K562 (cell line): ENCODE results near the gene NEU3. TPM values are rescaled to one million over a fixed set of nuclear protein-coding genes. Genes with fewer than 3 reads are reported as not detected.

Experiments used
- ARID1B ChIP-seq: fragments of 450-650 bp; IDR thresholded peaks from 2 replicates; pipeline ENCODE4 v1.6.1; 2016; ENCODE audit warnings: antibody characterized with exemption, mild to moderate bottlenecking, inconsistent platforms
- CEBPG ChIP-seq, 3 experiments: fragments of 200-800 bp in 1 of 3; sonication (Bioruptor generic) in 1 of 3; sonication (generic) in 1 of 3; formaldehyde crosslinking in 1 of 3; IDR thresholded peaks in 2 of 3; conservative IDR thresholded peaks in 1 of 3; 2 replicates each; pipeline versions ENCODE4 v1.6.1 to v1.8.0; 2016 to 2022; ENCODE audit warnings: missing compliant biosample characterization in 2 of 3, missing genetic modification characterization in 2 of 3, mild to moderate bottlenecking in 1 of 3, missing genetic modification reagents in 1 of 3
- CREM ChIP-seq: IDR thresholded peaks from 2 replicates; pipeline ENCODE4 v1.6.1; 2014; ENCODE audit warnings: antibody characterized with exemption, low read depth
- EHMT2 ChIP-seq: fragments of 450-650 bp; IDR thresholded peaks from 2 replicates; pipeline ENCODE4 v1.6.1; 2018; ENCODE audit warnings: antibody characterized with exemption
- GATAD2A ChIP-seq: fragments of 450-650 bp; IDR thresholded peaks from 2 replicates; pipeline ENCODE4 v1.6.1; 2017
- MEF2D ChIP-seq: conservative IDR thresholded peaks from 2 replicates; pipeline ENCODE4 v1.6.1; 2016; ENCODE audit warnings: low read depth, missing genetic modification characterization, missing compliant biosample characterization
- NFIC ChIP-seq: fragments of 450-650 bp; IDR thresholded peaks from 2 replicates; pipeline ENCODE4 v1.6.1; 2017; ENCODE audit warnings: mild to moderate bottlenecking, inconsistent platforms
- NR2F6 ChIP-seq: fragments of 450-650 bp; formaldehyde crosslinking; IDR thresholded peaks from 2 replicates; pipeline ENCODE4 v1.4.0; 2020; ENCODE audit warnings: mild to moderate bottlenecking
- NRF1 ChIP-seq, 2 experiments: fragments of 450-650 bp; IDR thresholded peaks in 1 of 2; conservative IDR thresholded peaks in 1 of 2; 2 replicates each; pipeline ENCODE4 v1.6.1; 2014; ENCODE audit warnings: mild to moderate bottlenecking in 2 of 2
- PBX2 ChIP-seq, 2 experiments: IDR thresholded peaks in 1 of 2; conservative IDR thresholded peaks in 1 of 2; 2 replicates each; pipeline ENCODE4 v1.6.1; 2016; ENCODE audit warnings: low read depth in 2 of 2, mild to moderate bottlenecking in 1 of 2, missing compliant biosample characterization in 1 of 2, missing genetic modification characterization in 1 of 2, moderate library complexity in 1 of 2
- PHF20 ChIP-seq: fragments of 450-650 bp; IDR thresholded peaks from 2 replicates; pipeline ENCODE4 v1.6.1; 2018; ENCODE audit not compliant: partially characterized antibody
- RAD21 ChIP-seq, 2 experiments: fragments of 250-450 bp in 1 of 2; fragments of 450-650 bp in 1 of 2; sonication (Bioruptor Pico) in 1 of 2; formaldehyde crosslinking in 1 of 2; IDR thresholded peaks in 1 of 2; conservative IDR thresholded peaks in 1 of 2; 2 replicates each; pipeline versions ENCODE4 v1.4.0 to v1.8.0; 2020 to 2022; ENCODE audit warnings: mild to moderate bottlenecking in 2 of 2, moderate library complexity in 1 of 2
- SLC30A9 ChIP-seq: fragments of 250-450 bp; sonication (Bioruptor Pico); IDR thresholded peaks from 2 replicates; pipeline ENCODE4 v1.8.0; 2022; ENCODE audit warnings: mild to moderate bottlenecking, moderate library complexity
- SMC3 ChIP-seq: conservative IDR thresholded peaks from 2 replicates; pipeline ENCODE4 v1.6.1; 2011; ENCODE audit warnings: low read depth, low read length, improper control_type of control experiment; ENCODE audit not compliant: insufficient read depth
- ZBTB12 ChIP-seq: fragments of 250-450 bp; sonication (Bioruptor Pico); IDR thresholded peaks from 2 replicates; pipeline ENCODE4 v1.4.0; 2020
- ZNF274 ChIP-seq: IDR thresholded peaks from 2 replicates; pipeline ENCODE4 v1.6.1; 2011; ENCODE audit warnings: low read depth, mild to moderate bottlenecking, low read length, moderate library complexity, borderline replicate concordance
- ZNF280A ChIP-seq: fragments of 450-650 bp; IDR thresholded peaks from 2 replicates; pipeline ENCODE4 v1.6.1; 2018; ENCODE audit warnings: mild to moderate bottlenecking, low read depth; ENCODE audit not compliant: partially characterized antibody
- ZNF740 ChIP-seq, 3 experiments: fragments of 200-800 bp in 1 of 3; sonication (Bioruptor generic) in 1 of 3; sonication (generic) in 1 of 3; formaldehyde crosslinking in 1 of 3; IDR thresholded peaks; 2 replicates each; pipeline versions ENCODE4 v1.6.1 to v1.8.0; 2016 to 2022; ENCODE audit warnings: mild to moderate bottlenecking in 2 of 3, missing compliant biosample characterization in 2 of 3, missing genetic modification characterization in 2 of 3, missing genetic modification reagents in 1 of 3
- ZNF766 ChIP-seq: fragments of 200-800 bp; sonication (Bioruptor generic); conservative IDR thresholded peaks from 2 replicates; pipeline ENCODE4 v1.6.1; 2016; ENCODE audit warnings: missing genetic modification characterization, missing compliant biosample characterization
- ZNF785 ChIP-seq: fragments of 250-450 bp; sonication (Bioruptor Pico); IDR thresholded peaks from 2 replicates; pipeline ENCODE4 v1.4.0; 2020; ENCODE audit warnings: mild to moderate bottlenecking
- polyA plus RNA-seq, 8 experiments: library from polyadenylated mRNA; depleted of rRNA in 4 of 8; stranded (reverse) in 5 of 8; unstranded in 3 of 8; fragments of >200 nt; fragmentation: Nextera tagmentation in 2 of 8; fragmentation: Illumina TruSeq in 1 of 8; extraction: Ambion mirVana in 2 of 8; extraction: Trizol in 1 of 8; gene quantifications; 2 replicates each; pipeline versions ENCODE4 v1.2.1 to v1.2.3, GENCODE V29; 2011 to 2014; ENCODE audit warnings: inconsistent platforms in 1 of 8, missing spikeins in 1 of 8
- total RNA-seq, 7 experiments: library from RNA; depleted of rRNA in 6 of 7; stranded (reverse); fragments of >200 nt in 6 of 7; fragmentation: Illumina TruSeq in 2 of 7; extraction: Trizol in 2 of 7; gene quantifications; 2 replicates each; pipeline versions ENCODE4 v1.2.1 to v1.2.3, GENCODE V29; 2011 to 2021; ENCODE audit warnings: low replicate concordance in 1 of 7

NEU3 gene
- total and polyA plus RNA-seq, 9 of the 15 experiments (the other 6 are each of a cell fraction or from before 2014, with no cell fraction given), result 6.2 to 41.3 (median 31.1) TPM

- TF ChIP-seq SLC30A9 (CRISPR knock-in tag) (no peak), EHMT2 (no peak), ZNF274 (no peak), PHF20 (no peak), NRF1 (conservative IDR thresholded peaks at IDR 0.05 in 1 of 2, IDR thresholded peaks at IDR 0.05 in 1 of 2) (no peak), MEF2D (tag) (no peak), ZBTB12 (CRISPR knock-in tag) (no peak; the same call in 1 of the 2 replicates), ZNF766 (CRISPR knock-in tag) (0 out of 2 replicates have a peak, but pooled peaks have one; percentile 16), PBX2 (CRISPR knock-in tag; IDR thresholded peaks at IDR 0.05; ENCODE audit: low read depth) (peak; percentile 16; the same call in 1 of the 2 replicates), PBX2 (tag; conservative IDR thresholded peaks at IDR 0.05; ENCODE audit: low read depth) (peak; percentile 81), CEBPG (CRISPR knock-in tag; IDR thresholded peaks at IDR 0.05) (no peak), CEBPG (tag; conservative IDR thresholded peaks at IDR 0.05 in 1 of 2, IDR thresholded peaks at IDR 0.05 in 1 of 2) (no peak), CREM (peak; percentile 90), NFIC (0 out of 2 replicates have a peak, but pooled peaks have one; percentile 20), ZNF740 (CRISPR knock-in tag; IDR thresholded peaks at IDR 0.05) (peak; percentile 32; the same call in 1 of the 2 replicates), ZNF740 (tag; IDR thresholded peaks at IDR 0.05) (no peak), ZNF280A (no peak), NR2F6 (CRISPR knock-in tag) (no peak), SMC3 (no peak), ZNF785 (CRISPR knock-in tag) (no peak), ARID1B (peak; percentile 62), RAD21 (CRISPR knock-in tag; conservative IDR thresholded peaks at IDR 0.05 in 1 of 2, IDR thresholded peaks at IDR 0.05 in 1 of 2) (no peak), GATAD2A (0 out of 2 replicates have a peak, but pooled peaks have one; percentile 22)
Measured at GRCh38 chr11:75029836-75030631, 41.3 kb downstream of the NEU3 start (continued).
